Neuronal stem cell (in vitro differentiated cells): Measurements from ENCODE around the gene MRC2.

Experiments used
- DNase-seq: peaks from one replicate; pipeline ENCODE4 v3.0.0-alpha.2; 2013; ENCODE audit warnings: low spot score
- H2AFZ ChIP-seq: one replicate; pipeline ENCODE4 v1.6.1; 2013; ENCODE audit warnings: mild to moderate bottlenecking, low read length, inconsistent platforms
- H2AK5ac ChIP-seq: 2 replicates; pipeline ENCODE4 v1.6.1; 2013; ENCODE audit warnings: low read depth, mild to moderate bottlenecking, inconsistent platforms, low read length, moderate library complexity, mixed read lengths
- H2BK120ac ChIP-seq: 2 replicates; pipeline ENCODE4 v1.6.1; 2013; ENCODE audit warnings: low read depth, mild to moderate bottlenecking, inconsistent platforms, low read length, moderate library complexity, mixed read lengths
- H2BK12ac ChIP-seq: one replicate; pipeline ENCODE4 v1.6.1; 2013; ENCODE audit warnings: low read length, inconsistent platforms
- H2BK15ac ChIP-seq: 2 replicates; pipeline ENCODE4 v1.6.1; 2013; ENCODE audit warnings: mild to moderate bottlenecking, low read length, inconsistent platforms, mixed read lengths
- H2BK5ac ChIP-seq: one replicate; pipeline ENCODE4 v1.6.1; 2013; ENCODE audit warnings: inconsistent platforms, mild to moderate bottlenecking, low read length, moderate library complexity
- H3K14ac ChIP-seq: one replicate; pipeline ENCODE4 v1.6.1; 2013; ENCODE audit warnings: low read length, inconsistent platforms
- H3K18ac ChIP-seq: 2 replicates; pipeline ENCODE4 v1.6.1; 2013; ENCODE audit warnings: low read length, inconsistent platforms
- H3K23ac ChIP-seq: 2 replicates; pipeline ENCODE4 v1.6.1; 2013; ENCODE audit warnings: low read depth, mild to moderate bottlenecking, mixed read lengths, low read length, inconsistent platforms; ENCODE audit not compliant: poor library complexity
- H3K27ac ChIP-seq: replicated peaks from 3 replicates; pipeline ENCODE4 v1.5.1; 2013; ENCODE audit warnings: low read length, inconsistent platforms
- H3K27me3 ChIP-seq, 3 experiments: 2 replicates each; pipeline ENCODE4 v1.6.1; 2013; ENCODE audit warnings: low read length in 3 of 3, mild to moderate bottlenecking in 2 of 3, inconsistent platforms in 1 of 3, low read depth in 1 of 3, mixed read lengths in 1 of 3, moderate library complexity in 1 of 3; ENCODE audit not compliant: control insufficient read depth in 3 of 3, insufficient read depth in 3 of 3
- H3K36me3 ChIP-seq, 2 donors: replicated peaks in 1 of 2; 2 replicates each; pipeline ENCODE4 v1.6.1; 2013; ENCODE audit warnings: low read length in 2 of 2; ENCODE audit not compliant: control insufficient read depth in 2 of 2, insufficient read depth in 2 of 2
- H3K4ac ChIP-seq: 2 replicates; pipeline ENCODE4 v1.6.1; 2013; ENCODE audit warnings: inconsistent platforms, mild to moderate bottlenecking, low read length, moderate library complexity
- H3K4me1 ChIP-seq, 2 donors: 1 replicate in 1 of 2; 2 replicates in 1 of 2; pipeline ENCODE4 v1.6.1; 2013; ENCODE audit warnings: low read length in 2 of 2, low read depth in 1 of 2; ENCODE audit not compliant: control insufficient read depth in 2 of 2, insufficient read depth in 1 of 2
- H3K4me2 ChIP-seq: one replicate; pipeline ENCODE4 v1.6.1; 2013; ENCODE audit warnings: mild to moderate bottlenecking, low read length, inconsistent platforms; ENCODE audit not compliant: insufficient read depth, poor library complexity, severe bottlenecking
- H3K4me3 ChIP-seq, 2 donors: 2 replicates each; pipeline ENCODE4 v1.5.1; 2013; ENCODE audit warnings: low read length in 2 of 2, mild to moderate bottlenecking in 2 of 2, inconsistent platforms in 1 of 2, moderate library complexity in 1 of 2
- H3K79me1 ChIP-seq: one replicate; pipeline ENCODE4 v1.6.1; 2013; ENCODE audit warnings: low read depth, mild to moderate bottlenecking, inconsistent platforms, low read length, moderate library complexity
- H3K9ac ChIP-seq: one replicate; pipeline ENCODE4 v1.6.1; 2013; ENCODE audit warnings: mild to moderate bottlenecking, low read depth, low read length, inconsistent platforms; ENCODE audit not compliant: poor library complexity
- H3K9me3 ChIP-seq, 2 donors: replicated peaks in 1 of 2; 2 replicates each; pipeline versions ENCODE3 to v1.6.1; 2013; ENCODE audit warnings: low read length in 2 of 2, mild to moderate bottlenecking in 2 of 2, inconsistent platforms in 1 of 2, low read depth in 1 of 2, mixed read lengths in 1 of 2, moderate library complexity in 1 of 2; ENCODE audit not compliant: control insufficient read depth in 2 of 2, insufficient read depth in 1 of 2
- H4K8ac ChIP-seq: one replicate; pipeline ENCODE4 v1.6.1; 2013; ENCODE audit warnings: low read depth, mild to moderate bottlenecking, inconsistent platforms, low read length, moderate library complexity
- H4K91ac ChIP-seq: one replicate; pipeline ENCODE4 v1.6.1; 2013; ENCODE audit warnings: low read length, low read depth, mild to moderate bottlenecking, inconsistent platforms; ENCODE audit not compliant: poor library complexity
- WGBS, 2 donors: extraction: QIAGEN DNeasy Blood & Tissue Kit; methylation state at CpG; one replicate each; pipeline ENCODE4 v1.1.7; 2013; ENCODE audit warnings: missing lambda C conversion rate in 2 of 2, mixed read lengths in 1 of 2; ENCODE audit not compliant: insufficient read length in 2 of 2, insufficient replicate concordance in 1 of 2; ENCODE audit errors: extremely low coverage in 2 of 2; 5-methylcytosine and 5-hydroxymethylcytosine counted together

The MRC2 gene

GRCh38 chr17:62641153-62641552 is 13.7 kb downstream of the MRC2 start:
- H2AFZ ChIP-seq: no peak overlapping the region
- no peak overlapping the region for H3K4ac ChIP-seq
- H3K23ac ChIP-seq: no peak overlapping the region
- H3K27me3 ChIP-seq: no peaks in the 10 kb centered on the region
- H3K79me1 ChIP-seq: peaks cover 2% of the 10 kb centered on the region
- H2BK120ac ChIP-seq: no peak overlapping the region
- H4K91ac ChIP-seq: no peak overlapping the region
- no CpG with 5 or more reads among the region's 10 CpGs for WGBS, 2 donors
- DNase-seq: no peak
- no peak overlapping the region for H4K8ac ChIP-seq
- H3K36me3 ChIP-seq: peaks cover 0 to 28% of the 10 kb centered on the region in 2 donors
- H3K27ac ChIP-seq: no peak overlapping the region
- H3K9me3 ChIP-seq: no peaks in the 10 kb centered on the region
- H3K4me2 ChIP-seq: no peak overlapping the region
- no peak overlapping the region for H2AK5ac ChIP-seq
- peaks cover 3 to 4% of the 10 kb centered on the region in 2 donors for H3K4me1 ChIP-seq
- H3K9ac ChIP-seq: no peak overlapping the region
- no peak overlapping the region for H3K4me3 ChIP-seq
- H2BK15ac ChIP-seq: no peak overlapping the region
- no peak overlapping the region for H3K14ac ChIP-seq
- no peak overlapping the region for H2BK5ac ChIP-seq
- no peak overlapping the region for H3K18ac ChIP-seq
- no peak overlapping the region for H2BK12ac ChIP-seq

DNA sequence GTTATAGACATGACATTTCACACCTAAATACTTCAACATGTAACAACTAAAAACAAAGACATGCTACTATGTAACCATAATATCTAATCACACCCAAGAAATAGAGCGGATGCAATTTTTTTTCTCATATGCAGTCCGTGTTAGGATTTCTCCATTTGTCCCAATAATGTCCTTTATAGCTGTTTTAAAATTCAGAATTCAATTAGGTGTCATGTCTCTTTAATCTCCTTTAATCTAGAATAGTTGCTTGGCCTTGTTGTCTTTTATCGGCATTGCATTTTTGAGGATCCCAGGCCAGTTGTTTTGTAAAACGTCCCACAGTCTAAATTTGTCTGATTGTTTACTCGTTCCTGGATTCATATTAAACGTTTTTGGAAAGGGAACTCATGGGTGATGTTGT is 14.5 kb downstream of the MRC2 start:
- Histone ChIP-seq H3K23ac (no peak overlapping the region), H2BK5ac (no peak overlapping the region), H3K36me3 (peaks cover 0 to 23% of the 10 kb centered on the region in 2 donors), H3K27me3 (no peaks in the 10 kb centered on the region), H3K4me1 (peaks cover 3 to 4% of the 10 kb centered on the region in 2 donors), H4K8ac (no peak overlapping the region), H3K9ac (no peak overlapping the region), H3K4ac (no peak overlapping the region), H3K4me3 (no peak overlapping the region), H2BK120ac (no peak overlapping the region), H3K14ac (no peak overlapping the region), H2AFZ (no peak overlapping the region), H2BK15ac (no peak overlapping the region), H3K27ac (no peak overlapping the region), H3K18ac (no peak overlapping the region), H3K9me3 (no peaks in the 10 kb centered on the region), H2AK5ac (no peak overlapping the region), H3K79me1 (peaks cover 2% of the 10 kb centered on the region), H2BK12ac (no peak overlapping the region), H4K91ac (no peak overlapping the region), H3K4me2 (no peak overlapping the region)
- DNase-seq: no peak
- WGBS, 2 donors: no CpG with 5 or more reads among the region's 6 CpGs

- no CpG with 5 or more reads among the region's 6 CpGs for WGBS, 2 donors
- H3K36me3 ChIP-seq: peaks cover 0 to 20% of the 10 kb centered on the region in 2 donors
- no peak for DNase-seq
These were observed 16.0 kb downstream of the MRC2 start for GRCh38 chr17:62643496-62643895.

GRCh38 chr17:62644487-62645173 is 17.2 kb downstream of the MRC2 start:
- H4K8ac ChIP-seq: no peak overlapping the region
- H4K91ac ChIP-seq: no peak overlapping the region
- WGBS, 2 donors: no CpG with 5 or more reads among the region's 17 CpGs
- H3K18ac ChIP-seq: no peak overlapping the region
- no peak overlapping the region for H2BK5ac ChIP-seq
- H3K4ac ChIP-seq: no peak overlapping the region
- no peak overlapping the region for H3K4me3 ChIP-seq
- H2AFZ ChIP-seq: no peak overlapping the region
- no peak overlapping the region for H2BK15ac ChIP-seq
- H3K23ac ChIP-seq: no peak overlapping the region
- no peaks in the 10 kb centered on the region for H3K79me1 ChIP-seq
- H3K14ac ChIP-seq: no peak overlapping the region
- H2BK12ac ChIP-seq: no peak overlapping the region
- H3K4me2 ChIP-seq: no peak overlapping the region
- peak overlapping the region; percentile 13 for H3K27ac ChIP-seq
- H2BK120ac ChIP-seq: no peak overlapping the region
- H3K9ac ChIP-seq: no peak overlapping the region
- H3K9me3 ChIP-seq: no peaks in the 10 kb centered on the region
- H3K36me3 ChIP-seq: peaks cover 0 to 18% of the 10 kb centered on the region in 2 donors
- no peaks in the 10 kb centered on the region for H3K27me3 ChIP-seq
- no peak overlapping the region for H2AK5ac ChIP-seq
- DNase-seq: peak; percentile 38
- H3K4me1 ChIP-seq: peaks cover 4% of the 10 kb centered on the region in 2 donors

More at GRCh38 chr17:62643496-62643895, 16.0 kb downstream of the MRC2 start:
- Histone ChIP-seq H3K14ac (no peak overlapping the region), H3K27ac (no peak overlapping the region), H2BK5ac (no peak overlapping the region), H3K4me3 (no peak overlapping the region), H3K9ac (no peak overlapping the region), H2BK12ac (no peak overlapping the region), H4K8ac (no peak overlapping the region), H3K9me3 (no peaks in the 10 kb centered on the region), H4K91ac (no peak overlapping the region), H3K4me2 (no peak overlapping the region), H3K79me1 (no peaks in the 10 kb centered on the region), H3K4ac (no peak overlapping the region), H2BK120ac (no peak overlapping the region), H2AK5ac (no peak overlapping the region), H2AFZ (no peak overlapping the region), H2BK15ac (no peak overlapping the region), H3K4me1 (peaks cover 4% of the 10 kb centered on the region in 2 donors), H3K27me3 (no peaks in the 10 kb centered on the region), H3K18ac (no peak overlapping the region), H3K23ac (no peak overlapping the region)
